ENCODE data around the gene VRK3. TPM values are rescaled to one million over a fixed set of nuclear protein-coding genes. Genes with fewer than 3 reads are reported as not detected.

The VRK3 gene
- total RNA-seq, 1 donor from 2014 or later = 44.6 TPM

DNA sequence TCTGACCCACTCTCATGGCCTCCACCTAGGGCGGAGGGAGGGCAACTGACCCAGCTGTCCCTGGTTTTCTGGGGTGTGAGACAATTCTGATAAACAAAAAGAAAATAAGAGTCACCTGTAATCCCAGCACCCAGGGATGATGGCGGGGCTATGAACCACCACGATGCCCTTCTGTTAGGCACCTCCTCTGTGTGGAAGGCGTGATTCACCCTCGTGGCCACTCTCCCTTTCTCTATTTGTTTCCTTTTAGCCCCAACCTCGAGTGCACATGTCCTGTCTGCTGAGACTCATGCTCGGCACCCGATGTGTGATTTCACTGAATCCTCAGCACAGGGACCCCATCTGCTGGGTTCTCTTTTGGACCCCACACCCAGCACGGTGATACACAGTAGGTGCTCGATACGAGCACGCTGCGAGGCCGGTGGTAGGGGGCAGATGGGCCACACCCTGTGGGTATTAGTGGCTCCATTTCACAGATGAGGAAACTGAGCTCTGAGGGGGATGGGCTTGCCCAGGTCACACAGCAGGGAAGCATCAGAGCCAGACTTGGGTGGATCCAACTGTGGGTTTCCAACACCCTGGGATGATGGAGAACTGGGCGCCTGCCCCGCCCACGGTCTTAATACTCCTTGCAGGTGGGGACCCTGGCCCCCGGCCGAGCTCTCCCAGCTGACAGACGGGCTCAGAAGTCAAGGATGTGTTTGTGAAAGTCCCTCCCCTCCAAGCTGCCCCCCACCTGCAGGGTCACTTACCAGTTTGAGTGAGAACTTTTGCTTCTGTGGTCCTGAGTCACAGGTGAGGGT is 24.9 kb downstream of the VRK3 start:
- no peaks in the 10 kb centered on the region for H3K4me1 Mint-ChIP-seq (ENCODE audit: unreplicated experiment)
- no peaks in the 10 kb centered on the region for H3K27me3 Mint-ChIP-seq
- H3K27ac Mint-ChIP-seq = no peak overlapping the region
- no peak for DNase-seq (ENCODE audit: extremely low spot score, unreplicated experiment)
- TF ChIP-seq, protein P1, sequence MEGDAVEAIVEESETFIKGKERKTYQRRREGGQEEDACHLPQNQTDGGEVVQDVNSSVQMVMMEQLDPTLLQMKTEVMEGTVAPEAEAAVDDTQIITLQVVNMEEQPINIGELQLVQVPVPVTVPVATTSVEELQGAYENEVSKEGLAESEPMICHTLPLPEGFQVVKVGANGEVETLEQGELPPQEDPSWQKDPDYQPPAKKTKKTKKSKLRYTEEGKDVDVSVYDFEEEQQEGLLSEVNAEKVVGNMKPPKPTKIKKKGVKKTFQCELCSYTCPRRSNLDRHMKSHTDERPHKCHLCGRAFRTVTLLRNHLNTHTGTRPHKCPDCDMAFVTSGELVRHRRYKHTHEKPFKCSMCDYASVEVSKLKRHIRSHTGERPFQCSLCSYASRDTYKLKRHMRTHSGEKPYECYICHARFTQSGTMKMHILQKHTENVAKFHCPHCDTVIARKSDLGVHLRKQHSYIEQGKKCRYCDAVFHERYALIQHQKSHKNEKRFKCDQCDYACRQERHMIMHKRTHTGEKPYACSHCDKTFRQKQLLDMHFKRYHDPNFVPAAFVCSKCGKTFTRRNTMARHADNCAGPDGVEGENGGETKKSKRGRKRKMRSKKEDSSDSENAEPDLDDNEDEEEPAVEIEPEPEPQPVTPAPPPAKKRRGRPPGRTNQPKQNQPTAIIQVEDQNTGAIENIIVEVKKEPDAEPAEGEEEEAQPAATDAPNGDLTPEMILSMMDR (conservative IDR thresholded peaks at IDR 0.05) = no peak
- H3K36me3 Mint-ChIP-seq = peaks cover 8% of the 10 kb centered on the region
- H3K4me3 Mint-ChIP-seq = no peak overlapping the region
- H3K9me3 Mint-ChIP-seq = no peaks in the 10 kb centered on the region

DNA sequence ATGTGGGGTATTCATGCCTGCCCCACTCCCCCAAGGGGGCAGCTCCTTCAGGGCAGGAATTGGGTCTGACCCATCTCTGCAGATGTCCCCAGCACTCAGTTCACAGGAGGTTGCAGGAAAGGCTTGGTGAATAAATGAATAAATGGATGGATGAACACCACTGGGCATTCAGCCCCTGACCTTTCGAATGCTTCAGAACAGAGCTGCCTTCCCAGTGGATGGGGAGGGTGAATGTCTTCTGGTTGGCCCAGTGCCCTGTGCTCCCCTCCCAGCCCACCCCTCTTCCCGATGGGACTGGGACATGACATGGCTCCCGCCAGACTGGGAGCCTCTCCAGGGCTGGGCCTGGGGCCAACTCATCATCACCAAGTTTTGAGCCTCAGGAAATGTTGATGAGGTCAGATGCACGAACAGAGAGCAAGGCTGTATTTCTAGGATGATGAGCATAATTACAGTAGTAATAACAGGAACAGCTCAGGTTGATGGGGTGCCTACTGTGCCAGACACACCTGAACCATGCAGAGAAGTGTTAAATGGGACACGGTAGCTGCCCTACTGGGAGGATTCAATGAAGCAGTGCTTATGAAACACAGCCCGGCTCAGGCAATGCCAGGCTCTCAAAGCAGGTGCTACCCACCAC is 25.7 kb downstream of the VRK3 start:
- TF ChIP-seq, protein P1 (conservative IDR thresholded peaks at IDR 0.05) = no peak
- Mint-ChIP-seq H3K9me3 (no peaks in the 10 kb centered on the region), H3K27me3 (no peaks in the 10 kb centered on the region), H3K4me1 (ENCODE audit: unreplicated experiment) (no peaks in the 10 kb centered on the region), H3K4me3 (no peak overlapping the region), H3K36me3 (peaks cover 12% of the 10 kb centered on the region), H3K27ac (no peak overlapping the region)
- no peak for DNase-seq (ENCODE audit: extremely low spot score, unreplicated experiment)

DNA sequence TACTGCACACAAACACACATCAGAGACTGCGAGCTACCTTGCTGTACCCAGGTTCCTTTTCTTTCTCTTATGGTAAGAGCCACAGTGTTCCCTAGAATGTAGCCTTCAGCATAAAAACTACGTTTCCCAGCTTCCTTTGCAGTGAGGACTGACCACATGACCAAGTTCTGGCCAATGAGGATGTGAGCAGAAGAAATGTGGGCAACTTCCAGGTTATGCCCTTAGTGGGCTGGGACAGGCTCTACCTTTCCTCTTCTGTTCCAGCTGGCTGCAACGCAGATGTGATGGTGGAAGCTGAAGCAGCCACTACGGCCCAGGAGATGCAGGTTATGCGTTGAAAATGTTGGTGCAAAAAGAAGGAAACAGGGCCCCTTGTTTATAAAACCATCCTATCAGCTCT is 27.5 kb downstream of the VRK3 start:
- no peaks in the 10 kb centered on the region for H3K9me3 Mint-ChIP-seq
- TF ChIP-seq, protein P1 (conservative IDR thresholded peaks at IDR 0.05) = no peak
- H3K27ac Mint-ChIP-seq = no peak overlapping the region
- DNase-seq (ENCODE audit: extremely low spot score, unreplicated experiment) = no peak
- no peaks in the 10 kb centered on the region for H3K4me1 Mint-ChIP-seq (ENCODE audit: unreplicated experiment)
- no peaks in the 10 kb centered on the region for H3K27me3 Mint-ChIP-seq
- peaks cover 20% of the 10 kb centered on the region for H3K36me3 Mint-ChIP-seq
- H3K4me3 Mint-ChIP-seq = no peak overlapping the region

DNA sequence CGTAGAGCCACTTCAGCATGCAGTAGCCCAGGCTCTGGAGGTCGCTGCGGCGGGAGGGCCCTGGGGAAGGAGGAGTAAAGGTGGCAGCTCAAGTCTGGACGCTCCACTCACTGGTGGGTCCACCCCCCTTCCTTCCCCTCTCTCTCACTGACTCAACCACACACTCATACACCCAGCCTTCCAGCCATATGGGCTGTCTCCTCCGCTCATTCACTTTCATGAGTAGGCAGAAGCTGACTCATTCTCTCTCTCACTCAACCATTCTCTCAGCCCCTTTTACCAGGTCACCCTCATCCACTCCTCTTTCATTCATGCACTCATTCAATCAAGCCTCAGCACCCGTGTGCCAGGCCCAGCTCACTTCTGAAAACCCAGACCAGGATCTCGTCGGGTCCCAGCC is 36.7 kb downstream of the VRK3 start:
- H3K9me3 Mint-ChIP-seq = no peaks in the 10 kb centered on the region
- H3K27ac Mint-ChIP-seq = no peak overlapping the region
- no peak overlapping the region for H3K4me3 Mint-ChIP-seq
- no peaks in the 10 kb centered on the region for H3K27me3 Mint-ChIP-seq
- TF ChIP-seq, protein P1 (conservative IDR thresholded peaks at IDR 0.05) = no peak
- H3K36me3 Mint-ChIP-seq = peaks cover 26% of the 10 kb centered on the region
- H3K4me1 Mint-ChIP-seq (ENCODE audit: unreplicated experiment) = peaks cover 4% of the 10 kb centered on the region
- no peak for DNase-seq (ENCODE audit: extremely low spot score, unreplicated experiment)

DNA sequence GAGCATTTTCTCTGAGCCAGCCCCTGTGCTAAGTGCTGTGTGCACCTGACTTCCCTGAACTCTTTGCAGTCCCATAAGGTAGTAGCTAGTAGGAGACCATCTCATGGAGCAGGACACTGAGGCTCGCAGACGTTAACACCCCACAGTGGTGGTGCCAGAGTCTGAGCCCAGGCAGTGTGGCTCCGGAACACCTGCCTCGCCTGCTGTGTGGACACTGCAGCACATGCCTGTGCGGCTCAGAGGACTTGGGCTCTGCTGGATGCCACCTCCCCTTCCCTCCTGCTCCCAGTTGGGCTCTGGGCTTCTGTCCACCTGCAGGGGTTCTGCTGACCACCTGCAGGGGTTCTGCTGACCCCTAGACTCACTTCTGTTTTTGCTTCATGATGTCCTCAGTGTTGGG is 37.2 kb downstream of the VRK3 start:
- H3K27me3 Mint-ChIP-seq = no peaks in the 10 kb centered on the region
- H3K36me3 Mint-ChIP-seq = peaks cover 26% of the 10 kb centered on the region
- H3K4me3 Mint-ChIP-seq = no peak overlapping the region
- no peak overlapping the region for H3K27ac Mint-ChIP-seq
- TF ChIP-seq, protein P1 (conservative IDR thresholded peaks at IDR 0.05) = no peak
- no peak for DNase-seq (ENCODE audit: extremely low spot score, unreplicated experiment)
- H3K4me1 Mint-ChIP-seq (ENCODE audit: unreplicated experiment) = peaks cover 4% of the 10 kb centered on the region
- H3K9me3 Mint-ChIP-seq = no peaks in the 10 kb centered on the region

All from type B pancreatic cell (in vitro differentiated cells).